Stomach smooth muscle (tissue), 2 donors: Measurements from ENCODE around the gene NNT.
"Not testable (repeated sequence)": the region's sequence is repeated elsewhere in the genome, so short reads cannot be mapped to it uniquely, and the experiment has no call there.

Source experiments
- H3K27ac ChIP-seq: one replicate; pipeline ENCODE4 v1.7.0; 2013; ENCODE audit warnings: mild to moderate bottlenecking, low read length, inconsistent platforms
- H3K27me3 ChIP-seq, 2 donors: one replicate each; pipeline ENCODE4 v1.7.0; 2013; ENCODE audit warnings: low read length in 2 of 2; ENCODE audit not compliant: insufficient read depth in 2 of 2, control insufficient read depth in 1 of 2
- H3K36me3 ChIP-seq, 2 donors: one replicate each; pipeline ENCODE4 v1.7.0; 2013; ENCODE audit warnings: low read length in 2 of 2; ENCODE audit not compliant: control insufficient read depth in 2 of 2, insufficient read depth in 2 of 2
- H3K4me1 ChIP-seq: one replicate; pipeline ENCODE4 v1.7.0; 2013; ENCODE audit warnings: low read length; ENCODE audit not compliant: control insufficient read depth, insufficient read depth
- H3K4me3 ChIP-seq, 2 donors: one replicate each; pipeline ENCODE4 v1.7.0; 2013; ENCODE audit warnings: low read length in 2 of 2
- H3K9ac ChIP-seq, 2 donors: one replicate each; pipeline ENCODE4 v1.7.0; 2013; ENCODE audit warnings: low read length in 2 of 2, mild to moderate bottlenecking in 1 of 2
- H3K9me3 ChIP-seq, 2 donors: one replicate each; pipeline ENCODE4 v1.7.0; 2013; ENCODE audit warnings: low read length in 2 of 2; ENCODE audit not compliant: control insufficient read depth in 2 of 2
- donor health status: healthy.
- donor health status: Pancreatic carcinoma.

NNT gene

GRCh38 chr5:43665749-43666148 lies 62.8 kb downstream of the NNT start:
- not testable (repeated sequence) for H3K36me3 ChIP-seq, H3K27ac ChIP-seq

GRCh38 chr5:43666728-43667127 lies 63.7 kb downstream of the NNT start:
- not testable (repeated sequence) for H3K4me3 ChIP-seq, H3K4me1 ChIP-seq, H3K9ac ChIP-seq, H3K36me3 ChIP-seq, H3K27ac ChIP-seq, H3K27me3 ChIP-seq, H3K9me3 ChIP-seq

More at GRCh38 chr5:43665749-43666148, 62.8 kb downstream of the NNT start:
- H3K9ac ChIP-seq, H3K27me3 ChIP-seq, H3K9me3 ChIP-seq, H3K4me3 ChIP-seq, H3K4me1 ChIP-seq: not testable (repeated sequence)

GRCh38 chr5:43667379-43667778 lies 64.4 kb downstream of the NNT start:
- not testable (repeated sequence) for H3K27ac ChIP-seq, H3K27me3 ChIP-seq, H3K9me3 ChIP-seq, H3K4me3 ChIP-seq, H3K9ac ChIP-seq, H3K36me3 ChIP-seq, H3K4me1 ChIP-seq

GRCh38 chr5:43674536-43674935 lies 71.6 kb downstream of the NNT start:
- Histone ChIP-seq H3K9ac (no peak overlapping the region), H3K4me3 (no peak overlapping the region), H3K36me3 (peaks cover 5 to 6% of the 10 kb centered on the region in 2 donors), H3K27ac (no peak overlapping the region), H3K9me3 (no peaks in the 10 kb centered on the region), H3K27me3 (no peaks in the 10 kb centered on the region), H3K4me1 (peaks cover 3% of the 10 kb centered on the region)

GRCh38 chr5:43675357-43675756 lies 72.4 kb downstream of the NNT start:
- Histone ChIP-seq H3K9ac (no peak overlapping the region), H3K27ac (no peak overlapping the region), H3K4me3 (no peak overlapping the region), H3K36me3 (peaks cover 5 to 6% of the 10 kb centered on the region in 2 donors), H3K27me3 (no peaks in the 10 kb centered on the region), H3K9me3 (no peaks in the 10 kb centered on the region), H3K4me1 (peaks cover 3% of the 10 kb centered on the region)

GRCh38 chr5:43676083-43676840 lies 73.3 kb downstream of the NNT start:
- Histone ChIP-seq H3K9ac (no peak overlapping the region), H3K27ac (no peak overlapping the region), H3K36me3 (peaks cover 5 to 6% of the 10 kb centered on the region in 2 donors), H3K27me3 (no peaks in the 10 kb centered on the region), H3K9me3 (no peaks in the 10 kb centered on the region), H3K4me1 (peaks cover 3% of the 10 kb centered on the region), H3K4me3 (no peak overlapping the region)

GRCh38 chr5:43677253-43677652 lies 74.3 kb downstream of the NNT start:
- Histone ChIP-seq H3K4me1 (peaks cover 3% of the 10 kb centered on the region), H3K9me3 (no peaks in the 10 kb centered on the region), H3K4me3 (no peak overlapping the region), H3K27me3 (no peaks in the 10 kb centered on the region), H3K36me3 (peaks cover 5 to 6% of the 10 kb centered on the region in 2 donors), H3K27ac (peak overlapping the region; percentile 18), H3K9ac (no peak overlapping the region)

- Histone ChIP-seq H3K4me3 (no peak overlapping the region), H3K36me3 (peaks cover 5 to 6% of the 10 kb centered on the region in 2 donors), H3K27me3 (no peaks in the 10 kb centered on the region), H3K9me3 (no peaks in the 10 kb centered on the region), H3K4me1 (peaks cover 3% of the 10 kb centered on the region), H3K9ac (no peak overlapping the region), H3K27ac (no peak overlapping the region)
Measured at GRCh38 chr5:43679214-43679613, 76.2 kb downstream of the NNT start.

GRCh38 chr5:43680286-43680685 lies 77.3 kb downstream of the NNT start:
- Histone ChIP-seq H3K27me3 (no peaks in the 10 kb centered on the region), H3K4me1 (peaks cover 3% of the 10 kb centered on the region), H3K27ac (no peak overlapping the region), H3K4me3 (no peak overlapping the region), H3K36me3 (peaks cover 5 to 6% of the 10 kb centered on the region in 2 donors), H3K9ac (no peak overlapping the region), H3K9me3 (no peaks in the 10 kb centered on the region)

GRCh38 chr5:43683884-43684471 lies 81.0 kb downstream of the NNT start:
- Histone ChIP-seq H3K4me1 (peaks cover 3% of the 10 kb centered on the region), H3K27me3 (no peaks in the 10 kb centered on the region), H3K27ac (no peak overlapping the region), H3K9ac (no peak overlapping the region), H3K9me3 (no peaks in the 10 kb centered on the region), H3K4me3 (no peak overlapping the region), H3K36me3 (peaks cover 0 to 3% of the 10 kb centered on the region in 2 donors)

- no peak overlapping the region for H3K27ac ChIP-seq
- no peaks in the 10 kb centered on the region for H3K27me3 ChIP-seq
- H3K36me3 ChIP-seq, result no peaks in the 10 kb centered on the region
- no peak overlapping the region for H3K4me3 ChIP-seq
- peaks cover 3% of the 10 kb centered on the region for H3K4me1 ChIP-seq
- no peak overlapping the region for H3K9ac ChIP-seq
- H3K9me3 ChIP-seq, result no peaks in the 10 kb centered on the region
Measured at GRCh38 chr5:43685252-43685950, 82.4 kb downstream of the NNT start.
